ENCODE measurements around the gene MMP15. TPM values are rescaled to one million over a fixed set of nuclear protein-coding genes. Genes with fewer than 3 reads are reported as not detected.
A peak's percentile ranks its signal among the peaks of the same experiment; 100 is the strongest.

The MMP15 gene
- total RNA-seq, 1 donor from 2014 or later, result 5.2 TPM

DNA sequence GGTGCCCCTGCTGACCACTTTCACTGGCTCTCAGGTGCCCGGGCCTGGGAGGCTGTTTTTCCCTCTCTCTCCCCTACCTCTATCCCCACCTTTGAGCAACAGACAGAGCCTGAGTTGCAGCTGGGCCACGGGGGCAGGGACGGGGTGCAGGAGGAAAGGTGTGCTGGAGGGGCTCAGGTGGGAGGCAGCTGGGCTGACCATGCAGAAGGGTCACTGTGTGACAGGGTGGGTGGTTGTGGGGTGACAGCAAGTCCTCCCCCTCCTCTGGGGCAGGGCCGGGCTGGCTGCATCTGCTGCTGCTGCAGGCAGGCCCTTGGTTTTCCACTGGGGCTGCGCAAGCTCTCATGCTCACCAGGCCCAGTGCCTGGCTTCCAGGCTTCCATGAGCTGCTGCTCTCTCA is 31.7 kb upstream of the MMP15 start:
- no peak overlapping the region for H3K4me3 Mint-ChIP-seq (ENCODE audit: unreplicated experiment)
- peaks cover 7% of the 10 kb centered on the region for H3K36me3 Mint-ChIP-seq (ENCODE audit: unreplicated experiment)
- TF ChIP-seq, protein P1, sequence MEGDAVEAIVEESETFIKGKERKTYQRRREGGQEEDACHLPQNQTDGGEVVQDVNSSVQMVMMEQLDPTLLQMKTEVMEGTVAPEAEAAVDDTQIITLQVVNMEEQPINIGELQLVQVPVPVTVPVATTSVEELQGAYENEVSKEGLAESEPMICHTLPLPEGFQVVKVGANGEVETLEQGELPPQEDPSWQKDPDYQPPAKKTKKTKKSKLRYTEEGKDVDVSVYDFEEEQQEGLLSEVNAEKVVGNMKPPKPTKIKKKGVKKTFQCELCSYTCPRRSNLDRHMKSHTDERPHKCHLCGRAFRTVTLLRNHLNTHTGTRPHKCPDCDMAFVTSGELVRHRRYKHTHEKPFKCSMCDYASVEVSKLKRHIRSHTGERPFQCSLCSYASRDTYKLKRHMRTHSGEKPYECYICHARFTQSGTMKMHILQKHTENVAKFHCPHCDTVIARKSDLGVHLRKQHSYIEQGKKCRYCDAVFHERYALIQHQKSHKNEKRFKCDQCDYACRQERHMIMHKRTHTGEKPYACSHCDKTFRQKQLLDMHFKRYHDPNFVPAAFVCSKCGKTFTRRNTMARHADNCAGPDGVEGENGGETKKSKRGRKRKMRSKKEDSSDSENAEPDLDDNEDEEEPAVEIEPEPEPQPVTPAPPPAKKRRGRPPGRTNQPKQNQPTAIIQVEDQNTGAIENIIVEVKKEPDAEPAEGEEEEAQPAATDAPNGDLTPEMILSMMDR (IDR thresholded peaks at IDR 0.05), result no peak
- H3K27ac Mint-ChIP-seq (ENCODE audit: unreplicated experiment), result no peak overlapping the region
- peaks cover 5% of the 10 kb centered on the region for H3K4me1 Mint-ChIP-seq (ENCODE audit: unreplicated experiment)
- DNase-seq (ENCODE audit: extremely low spot score, unreplicated experiment), result no peak
- H3K9me3 Mint-ChIP-seq (ENCODE audit: unreplicated experiment), result no peaks in the 10 kb centered on the region
- H3K27me3 Mint-ChIP-seq (ENCODE audit: unreplicated experiment), result no peaks in the 10 kb centered on the region

DNA sequence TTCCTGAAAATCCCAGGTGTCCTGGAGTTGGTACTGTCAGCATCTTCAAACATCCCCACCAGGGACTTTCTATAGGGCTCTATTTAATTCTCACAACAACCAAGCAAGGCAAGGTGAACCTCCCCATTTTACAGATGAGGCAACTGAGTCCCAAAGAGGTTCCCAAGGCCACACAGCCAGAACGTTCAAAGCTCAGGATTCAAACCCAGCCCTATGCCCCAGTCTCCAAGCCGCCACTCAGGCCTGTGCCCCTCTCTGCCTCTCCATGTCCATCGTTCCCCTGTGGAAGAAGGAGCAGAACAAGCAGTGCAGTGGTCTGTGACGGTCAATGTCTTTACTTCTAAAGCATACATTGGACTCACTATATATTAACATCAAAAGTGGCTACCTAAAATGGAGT is 31.2 kb upstream of the MMP15 start:
- DNase-seq (ENCODE audit: extremely low spot score, unreplicated experiment), result no peak
- Mint-ChIP-seq H3K9me3 (ENCODE audit: unreplicated experiment) (no peaks in the 10 kb centered on the region), H3K4me3 (ENCODE audit: unreplicated experiment) (no peak overlapping the region), H3K27ac (ENCODE audit: unreplicated experiment) (no peak overlapping the region), H3K27me3 (ENCODE audit: unreplicated experiment) (no peaks in the 10 kb centered on the region), H3K4me1 (ENCODE audit: unreplicated experiment) (peaks cover 10% of the 10 kb centered on the region), H3K36me3 (ENCODE audit: unreplicated experiment) (peaks cover 7% of the 10 kb centered on the region)
- TF ChIP-seq, protein P1 (IDR thresholded peaks at IDR 0.05), result no peak

DNA sequence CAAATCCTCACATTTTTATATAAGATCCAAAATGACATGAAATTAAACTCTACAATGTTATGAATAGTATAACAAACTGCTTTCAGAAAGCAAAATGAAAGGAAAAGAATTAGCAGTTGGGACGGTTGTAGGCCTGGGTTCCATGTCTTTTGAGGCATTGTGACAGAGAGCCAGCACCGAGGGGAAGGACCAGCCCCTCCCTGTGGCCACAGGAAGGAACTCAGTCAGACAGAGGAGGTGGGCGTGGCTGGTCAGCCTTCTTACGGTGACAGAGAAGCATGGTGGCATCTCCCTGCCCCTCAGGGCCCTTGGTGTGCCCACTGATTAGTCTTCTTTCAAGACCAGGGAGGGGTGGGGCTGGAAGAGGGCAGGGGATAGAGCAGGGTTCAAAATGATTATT is 30.8 kb upstream of the MMP15 start:
- DNase-seq (ENCODE audit: extremely low spot score, unreplicated experiment), result no peak

DNA sequence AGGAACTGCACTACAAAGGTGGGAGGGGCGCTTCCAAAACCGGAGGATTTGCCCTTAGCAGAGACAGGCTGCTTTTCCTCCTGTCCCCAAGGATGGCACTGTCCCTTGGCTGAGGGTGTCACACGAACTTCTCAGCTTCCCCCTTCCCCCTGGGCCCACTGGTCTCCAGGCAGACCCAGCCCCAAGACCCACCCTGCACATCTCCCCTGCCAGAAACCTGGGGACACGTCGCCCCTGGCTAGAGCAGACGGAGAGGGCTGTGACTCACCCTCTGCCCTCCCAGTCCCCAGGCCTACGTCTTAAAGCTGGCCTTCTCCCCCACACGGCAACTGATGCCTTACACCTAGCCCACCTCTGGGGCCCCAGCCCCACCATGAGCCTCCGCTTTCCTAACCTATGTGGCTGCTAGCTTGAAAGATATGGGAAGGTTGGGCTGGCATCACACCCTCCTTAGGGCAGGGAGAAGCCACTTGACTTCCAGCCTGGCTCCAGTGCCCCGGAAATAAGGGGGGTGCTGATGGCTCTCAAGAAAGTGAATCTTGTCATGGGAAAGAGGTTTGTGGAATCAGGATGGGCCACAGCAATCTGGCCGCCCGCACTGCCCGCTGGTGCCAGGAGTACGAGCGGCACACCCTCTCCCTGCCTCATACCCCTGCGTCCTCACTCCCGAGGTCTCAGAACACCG is 29.7 kb upstream of the MMP15 start:
- Mint-ChIP-seq H3K27me3 (ENCODE audit: unreplicated experiment) (no peaks in the 10 kb centered on the region), H3K27ac (ENCODE audit: unreplicated experiment) (no peak overlapping the region), H3K36me3 (ENCODE audit: unreplicated experiment) (peaks cover 7% of the 10 kb centered on the region), H3K4me1 (ENCODE audit: unreplicated experiment) (peaks cover 12% of the 10 kb centered on the region), H3K9me3 (ENCODE audit: unreplicated experiment) (no peaks in the 10 kb centered on the region), H3K4me3 (ENCODE audit: unreplicated experiment) (no peak overlapping the region)
- no peak for DNase-seq (ENCODE audit: extremely low spot score, unreplicated experiment)
- TF ChIP-seq, protein P1 (IDR thresholded peaks at IDR 0.05), result no peak

More for the DNA sequence above, 30.8 kb upstream of the MMP15 start:
- H3K27me3 Mint-ChIP-seq (ENCODE audit: unreplicated experiment), result no peaks in the 10 kb centered on the region
- H3K4me1 Mint-ChIP-seq (ENCODE audit: unreplicated experiment), result peaks cover 12% of the 10 kb centered on the region
- TF ChIP-seq, protein P1 (IDR thresholded peaks at IDR 0.05), result peak; percentile 44
- H3K4me3 Mint-ChIP-seq (ENCODE audit: unreplicated experiment), result no peak overlapping the region
- peaks cover 7% of the 10 kb centered on the region for H3K36me3 Mint-ChIP-seq (ENCODE audit: unreplicated experiment)
- no peaks in the 10 kb centered on the region for H3K9me3 Mint-ChIP-seq (ENCODE audit: unreplicated experiment)
- no peak overlapping the region for H3K27ac Mint-ChIP-seq (ENCODE audit: unreplicated experiment)

DNA sequence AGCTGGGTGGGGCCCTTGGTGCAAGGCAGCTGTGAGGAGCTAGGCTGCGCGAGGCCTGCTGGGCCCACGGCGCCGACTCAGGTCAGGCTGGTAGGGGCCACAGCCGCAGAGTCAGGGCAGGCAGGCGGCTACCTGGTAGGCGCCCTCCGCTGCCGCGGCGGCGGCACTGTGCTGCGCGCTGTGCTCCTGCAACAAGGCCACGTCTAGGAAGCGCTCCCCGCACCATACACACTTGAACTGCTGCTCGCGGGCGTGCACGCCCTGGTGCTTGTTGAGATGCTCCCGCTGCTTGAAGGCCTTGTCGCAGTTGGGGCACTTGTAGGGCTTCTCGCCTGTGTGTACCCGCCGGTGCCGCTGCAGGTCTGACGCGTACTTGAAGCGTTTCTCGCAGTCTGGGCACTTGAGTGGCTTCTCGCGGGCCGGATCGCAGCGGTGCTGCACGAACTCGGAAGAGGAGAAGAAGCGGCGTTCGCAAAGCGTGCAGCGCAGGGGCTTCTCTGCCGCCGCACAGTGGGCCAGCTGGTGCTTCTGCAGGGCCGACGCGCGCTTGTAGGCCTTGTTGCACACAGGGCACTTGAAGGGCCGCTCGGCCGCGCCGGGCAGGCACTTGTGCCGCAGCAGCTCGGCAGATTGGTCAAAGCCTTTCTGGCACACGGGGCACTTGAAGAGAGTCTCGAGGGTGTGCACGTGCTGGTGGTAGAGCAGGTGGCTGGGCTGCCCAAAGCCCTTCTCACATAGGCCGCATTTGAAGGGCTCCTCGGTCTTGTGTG is 29.0 kb upstream of the MMP15 start:
- H3K9me3 Mint-ChIP-seq (ENCODE audit: unreplicated experiment), result no peaks in the 10 kb centered on the region
- TF ChIP-seq, protein P1 (IDR thresholded peaks at IDR 0.05), result no peak
- H3K27ac Mint-ChIP-seq (ENCODE audit: unreplicated experiment), result no peak overlapping the region
- no peaks in the 10 kb centered on the region for H3K27me3 Mint-ChIP-seq (ENCODE audit: unreplicated experiment)
- DNase-seq (ENCODE audit: extremely low spot score, unreplicated experiment), result no peak
- H3K36me3 Mint-ChIP-seq (ENCODE audit: unreplicated experiment), result peaks cover 7% of the 10 kb centered on the region
- peaks cover 16% of the 10 kb centered on the region for H3K4me1 Mint-ChIP-seq (ENCODE audit: unreplicated experiment)
- H3K4me3 Mint-ChIP-seq (ENCODE audit: unreplicated experiment), result no peak overlapping the region

Measured in osteocyte (in vitro differentiated cells).